ENCODE data around the gene INTS13. TPM values are rescaled to one million over a fixed set of nuclear protein-coding genes. Genes with fewer than 3 reads are reported as not detected.

Gene INTS13
- total and polyA plus RNA-seq, 2 of the 8 experiments (the other 6 are each of a cell fraction or from before 2014, with no cell fraction given) = 20.5 to 58.2 TPM

- no peak overlapping the region for H3K18ac ChIP-seq (ENCODE audit: extremely low read depth, low read length)
- H3K9me3 ChIP-seq (ENCODE audit: insufficient read depth in 2 of 2, low read depth in 1 of 2, low read length in 1 of 2) = no peaks in the 10 kb centered on the region
- no peak overlapping the region for H2AK5ac ChIP-seq (ENCODE audit: low read depth, low read length)
- no peak overlapping the region for H2BK120ac ChIP-seq (replicated peaks; ENCODE audit: low read depth, low read length)
- no peaks in the 10 kb centered on the region for H3K36me3 ChIP-seq (ENCODE audit: control insufficient read depth in 2 of 4, insufficient read depth in 4 of 4, low read length in 3 of 4)
- 93% methylated on average over 11 of the region's 11 CpGs; no CpG with 5 or more reads in 1 of the 2 experiments for WGBS, 2 experiments (ENCODE audit: extremely low coverage in 1 of 2, insufficient coverage in 1 of 2, insufficient read length in 1 of 2, insufficient replicate concordance in 2 of 2, low coverage in 1 of 2, low lambda C conversion rate in 2 of 2, missing lambda C conversion rate in 1 of 2)
- H4K5ac ChIP-seq (ENCODE audit: insufficient read length, low read depth, low read length) = no peak overlapping the region
- H3K79me1 ChIP-seq (ENCODE audit: low read depth, low read length) = no peaks in the 10 kb centered on the region
- no peak overlapping the region for H2BK12ac ChIP-seq (ENCODE audit: low read depth, low read length)
- DNase-seq (ENCODE audit: low read depth in 1 of 2, low spot score in 2 of 2) (no peak), FAIRE-seq (no peak)
- H3K14ac ChIP-seq (ENCODE audit: insufficient read length) = no peak overlapping the region
- no peaks in the 10 kb centered on the region for H3K23me2 ChIP-seq (ENCODE audit: low read depth, low read length)
- H4K20me1 ChIP-seq (replicated peaks in 1 of 2; ENCODE audit: control insufficient read depth in 1 of 2, insufficient read depth in 2 of 2, low read length in 2 of 2) = no peaks in the 10 kb centered on the region
- H2BK15ac ChIP-seq (ENCODE audit: low read length) = no peak overlapping the region
- H3K23ac ChIP-seq (ENCODE audit: insufficient read length) = no peak overlapping the region
- H3K4me3 ChIP-seq (ENCODE audit: extremely low read depth in 1 of 4, insufficient read depth in 2 of 4, low read depth in 3 of 4, low read length in 4 of 4) = no peak overlapping the region
- H3K4me1 ChIP-seq (replicated peaks in 1 of 4; ENCODE audit: control insufficient read depth in 3 of 4, insufficient read depth in 4 of 4, low read length in 3 of 4) = no peaks in the 10 kb centered on the region
- no peak for TF ChIP-seq RFX5 (IDR thresholded peaks at IDR 0.05; ENCODE audit: borderline replicate concordance, low read depth, low read length)
- no peak for TF ChIP-seq MAX (IDR thresholded peaks at IDR 0.05)
- H2BK20ac ChIP-seq (ENCODE audit: low read length) = no peak overlapping the region
- H3K4ac ChIP-seq (replicated peaks; ENCODE audit: insufficient read length, low read depth, low read length) = no peak overlapping the region
- H3K79me2 ChIP-seq (ENCODE audit: control insufficient read depth in 1 of 2, insufficient read depth in 2 of 2, low read length in 2 of 2) = no peaks in the 10 kb centered on the region
- H2BK5ac ChIP-seq (ENCODE audit: low read depth, low read length) = no peak overlapping the region
- H3K9ac ChIP-seq (replicated peaks in 1 of 4; ENCODE audit: extremely low read depth in 1 of 4, low read depth in 3 of 4, low read length in 3 of 4) = no peak overlapping the region
- H3K27me3 ChIP-seq (replicated peaks in 1 of 4; ENCODE audit: control insufficient read depth in 3 of 4, extremely low read depth in 1 of 4, insufficient read depth in 3 of 4, low read length in 3 of 4) = 0 out of 7 replicates have a peak, but pooled peaks cover 0 to 2% (median 0%) of the 10 kb centered on the region in 4 experiments
- H4K91ac ChIP-seq (replicated peaks; ENCODE audit: insufficient read length, low read length) = no peak overlapping the region
- no peak overlapping the region for H3K27ac ChIP-seq (ENCODE audit: low read depth, low read length)
- H4K8ac ChIP-seq (ENCODE audit: extremely low read depth, insufficient read depth, low read length) = no peak overlapping the region
- H2AFZ ChIP-seq (ENCODE audit: low read length) = 0 out of 2 replicates have a peak overlapping the region, but pooled peaks have one; percentile 91
- no peak overlapping the region for H3K56ac ChIP-seq (replicated peaks; ENCODE audit: insufficient read length, low read depth, low read length)
- no peak overlapping the region for H3K4me2 ChIP-seq (ENCODE audit: insufficient read depth in 1 of 2, low read depth in 2 of 2, low read length in 2 of 2)
- CTCF ChIA-PET (ENCODE audit: partially characterized antibody) = interaction anchor here (0.7 to 10.2 kb wide), 6 partner anchors 7 to 142 kb away, joined by 3 to 96 read pairs (median 6); no protein-coding TSS in a partner anchor
- POLR2A ChIA-PET (ENCODE audit: partially characterized antibody) = interaction anchor here (1.7 kb wide), 1 partner anchor 38 kb away, joined by 4 read pairs; the partner anchor contains the start of gene ITPR2
Measured at GRCh38 chr12:26870491-26871419, 67.0 kb downstream of the INTS13 start.
